Measurements from ENCODE around the gene TRIM46.
"Not testable (repeated sequence)": the region's sequence is repeated elsewhere in the genome, so short reads cannot be mapped to it uniquely, and the experiment has no call there.

The TRIM46 gene

DNA sequence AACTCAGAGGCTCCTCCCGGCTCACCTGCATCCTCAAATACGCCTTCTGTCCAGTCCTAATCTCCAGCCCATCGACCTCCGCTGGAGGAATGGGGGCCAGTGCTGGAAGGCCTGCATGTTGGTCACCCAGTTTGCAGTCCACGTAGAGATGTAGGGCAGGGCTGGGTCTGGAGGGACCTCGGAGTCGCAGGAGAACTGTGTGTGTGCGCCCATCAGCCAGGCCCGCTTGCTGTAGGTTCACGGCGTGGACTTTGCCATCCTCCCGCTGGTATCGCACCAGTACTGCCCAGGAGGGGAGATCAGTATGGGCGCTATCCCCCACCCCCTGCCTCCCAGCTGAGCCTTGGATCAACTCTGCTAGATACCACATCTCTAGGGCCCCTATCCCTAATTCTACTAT lies 31.4 kb downstream of the TRIM46 start:
- no peak for DNase-seq (ENCODE audit: low read depth)

DNA sequence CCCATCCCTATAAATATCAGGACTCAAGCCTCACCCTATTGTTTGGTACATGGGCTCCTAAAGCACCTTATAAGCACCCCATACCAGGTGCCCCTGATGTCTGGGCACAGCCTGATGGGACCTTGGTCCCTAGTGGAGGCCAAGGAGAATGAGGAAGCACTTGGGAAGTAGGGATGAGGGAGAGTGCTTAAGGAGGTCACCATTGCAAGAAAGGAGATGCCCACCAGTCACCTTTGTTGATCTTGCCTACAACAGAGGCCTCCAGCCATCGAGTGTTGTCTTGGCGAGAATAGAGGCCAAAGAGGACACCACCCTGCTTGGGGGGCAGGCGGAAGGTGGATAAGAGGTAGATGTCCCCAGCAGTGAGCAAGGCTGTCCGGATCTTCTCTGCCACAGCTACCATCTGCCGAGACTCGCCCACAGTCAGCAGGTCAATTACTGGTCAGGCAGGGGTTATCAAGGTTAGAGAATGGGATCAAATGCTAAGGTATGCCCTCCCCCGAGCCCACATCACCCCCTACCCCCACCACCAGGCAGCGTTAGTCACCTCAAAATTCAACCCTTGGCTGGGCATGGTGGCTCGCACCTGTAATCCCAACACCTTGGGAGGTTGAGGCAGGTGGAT lies 32.4 kb downstream of the TRIM46 start:
- no peak for DNase-seq (ENCODE audit: low read depth)

GRCh38 chr1:155206891-155207805 lies 33.5 kb downstream of the TRIM46 start:
- no peak for DNase-seq (ENCODE audit: low read depth)

- DNase-seq (ENCODE audit: low read depth), result no peak
Observed at GRCh38 chr1:155207806-155208540, 34.3 kb downstream of the TRIM46 start, which contains the start of gene THBS3. Gene THBS3 (minus strand): TSS chr1:155207897. CDS start chr1:155207876, 21 bp downstream.

DNA sequence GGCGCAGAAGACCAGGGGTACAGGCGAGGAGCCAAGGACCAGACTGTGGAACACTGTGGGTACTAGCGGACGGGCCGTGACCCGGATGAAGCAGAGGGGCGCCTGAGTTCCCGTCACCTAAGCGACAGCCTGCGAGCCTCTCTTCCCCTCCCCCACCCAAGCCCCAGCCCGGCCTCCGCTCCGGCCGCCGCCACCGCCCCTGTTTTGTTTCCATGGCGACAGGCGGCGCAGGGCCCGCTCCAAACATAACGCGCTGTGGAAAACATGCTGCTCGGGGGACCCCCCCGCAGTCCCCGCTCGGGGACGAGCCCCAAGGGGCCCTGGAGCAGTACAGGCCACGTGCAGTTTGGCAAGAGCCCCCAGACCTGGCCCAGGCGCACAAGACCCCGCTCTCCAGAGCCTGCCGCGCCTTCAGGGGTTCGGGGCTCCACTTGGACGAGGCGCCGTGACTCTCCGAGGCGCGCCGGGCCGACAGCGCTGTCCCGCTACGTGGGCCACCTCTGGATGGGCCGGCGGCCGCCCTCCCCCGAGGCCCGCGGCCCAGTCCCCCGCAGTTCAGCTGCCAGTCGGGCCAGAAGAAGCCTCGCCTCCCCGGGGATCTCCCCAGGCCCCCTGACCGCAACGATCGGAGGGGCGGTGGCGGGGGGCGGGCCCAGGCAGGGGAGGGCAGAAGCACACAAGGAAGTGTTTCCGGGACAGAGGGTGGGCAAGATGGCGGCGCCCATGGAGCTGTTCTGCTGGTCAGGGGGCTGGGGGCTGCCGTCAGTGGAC lies 35.1 kb downstream of the TRIM46 start, which contains the start of gene MTX1:
TSS of gene MTX1 (plus strand) at position 155 of the 771 bp plus-strand sequence. CDS start at position 265, 110 bp downstream.
- no peak for DNase-seq (ENCODE audit: low read depth)

- DNase-seq (ENCODE audit: low read depth), result no peak
Observed at GRCh38 chr1:155209312-155209721, 35.7 kb downstream of the TRIM46 start.

- DNase-seq (ENCODE audit: low read depth), result no peak
Observed at GRCh38 chr1:155210314-155211104, 36.9 kb downstream of the TRIM46 start.

DNA sequence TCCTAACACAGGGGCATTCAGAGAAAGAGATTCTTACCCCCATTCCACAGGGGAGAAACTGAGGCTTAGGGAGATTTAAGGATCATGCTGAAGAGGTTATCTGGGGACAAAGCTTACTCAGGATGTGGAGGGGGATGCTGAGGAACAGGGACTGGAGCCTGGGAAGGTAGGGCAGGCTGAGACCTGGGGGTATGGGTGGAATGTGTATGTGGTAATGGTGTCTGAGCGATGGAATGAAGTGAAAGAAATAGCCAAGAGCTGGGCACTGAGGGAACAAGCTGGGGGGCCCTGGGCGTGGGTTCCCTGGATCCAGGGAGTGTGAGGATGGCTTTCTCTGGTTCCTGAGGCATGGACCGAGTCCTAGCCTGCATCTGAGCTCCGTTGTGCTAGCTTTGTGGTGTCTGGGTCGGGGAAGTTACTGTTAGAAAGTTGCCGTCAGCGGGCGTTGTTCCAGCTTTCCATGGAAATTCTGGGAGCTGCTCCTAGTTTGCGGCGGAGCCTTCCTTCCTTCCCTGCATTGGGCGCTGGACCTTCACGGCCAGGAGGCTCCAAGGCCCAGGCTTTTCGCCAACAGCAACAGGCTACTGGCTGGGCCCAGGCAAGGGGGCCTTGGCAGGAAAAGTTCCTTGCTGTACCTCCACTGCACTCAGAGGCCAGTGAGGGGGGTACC lies 37.9 kb downstream of the TRIM46 start:
- not testable (repeated sequence) for DNase-seq (ENCODE audit: low read depth)

DNA sequence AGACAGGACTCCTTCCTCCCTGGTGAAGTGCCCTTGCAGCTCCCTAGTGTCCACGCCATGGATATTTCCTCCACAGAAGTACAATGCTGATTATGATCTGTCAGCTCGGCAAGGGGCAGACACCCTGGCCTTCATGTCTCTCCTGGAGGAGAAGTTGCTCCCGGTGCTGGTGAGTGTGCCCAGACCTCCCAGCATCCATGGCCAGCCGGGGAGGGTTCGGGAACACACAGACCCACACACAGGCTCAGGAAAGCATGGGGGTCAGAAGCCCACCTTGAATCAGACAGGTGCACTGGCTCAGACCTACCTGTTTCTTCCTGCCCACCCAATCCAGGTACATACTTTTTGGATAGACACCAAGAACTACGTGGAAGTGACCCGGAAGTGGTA lies 38.4 kb downstream of the TRIM46 start:
- DNase-seq (ENCODE audit: low read depth), result not testable (repeated sequence)

DNA sequence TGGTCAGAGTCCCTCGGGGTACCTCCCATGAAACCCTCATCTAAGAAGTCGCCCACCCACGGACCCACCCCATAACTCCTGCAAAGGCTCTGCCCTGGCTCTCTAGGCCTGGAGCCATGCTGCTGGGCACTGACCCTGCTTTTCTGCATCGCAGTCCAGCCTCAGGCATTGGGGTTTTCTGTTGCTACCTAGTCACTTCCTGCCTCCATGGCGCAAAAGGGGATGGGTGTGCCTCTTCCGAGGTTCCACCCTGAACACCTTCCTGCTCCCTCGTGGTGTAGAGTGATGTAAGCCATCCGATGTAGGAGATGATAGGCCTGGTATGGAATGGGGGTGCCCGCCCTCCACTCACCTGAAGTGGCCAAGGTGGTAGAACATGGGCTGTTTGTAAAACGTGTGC lies 41.1 kb downstream of the TRIM46 start:
- not testable (repeated sequence) for DNase-seq (ENCODE audit: low read depth)

GRCh38 chr1:155218854-155219591 lies 45.4 kb downstream of the TRIM46 start:
- DNase-seq (ENCODE audit: low read depth), result no peak

DNA sequence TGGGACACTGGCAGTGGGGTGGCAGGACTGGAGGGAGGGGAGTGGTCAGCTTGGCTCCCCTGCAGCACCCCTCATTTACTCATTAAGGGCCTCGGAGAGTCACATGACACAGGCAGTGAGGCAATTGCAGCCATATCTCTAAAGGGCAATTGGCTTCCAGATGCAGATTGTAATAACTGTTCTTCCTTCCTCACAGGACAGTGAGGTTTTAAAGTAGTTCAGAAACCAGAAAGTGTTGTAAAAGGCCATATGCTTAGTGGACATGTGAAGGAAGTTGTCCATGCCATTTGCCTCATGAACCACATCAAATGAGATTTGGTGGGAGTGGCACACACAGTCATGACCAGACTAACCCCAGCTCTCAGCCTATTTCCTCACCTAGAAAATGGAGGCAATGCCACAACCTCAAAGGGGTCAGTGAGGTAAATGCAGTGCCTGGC lies 46.0 kb downstream of the TRIM46 start:
- no peak for DNase-seq (ENCODE audit: low read depth)

DNA sequence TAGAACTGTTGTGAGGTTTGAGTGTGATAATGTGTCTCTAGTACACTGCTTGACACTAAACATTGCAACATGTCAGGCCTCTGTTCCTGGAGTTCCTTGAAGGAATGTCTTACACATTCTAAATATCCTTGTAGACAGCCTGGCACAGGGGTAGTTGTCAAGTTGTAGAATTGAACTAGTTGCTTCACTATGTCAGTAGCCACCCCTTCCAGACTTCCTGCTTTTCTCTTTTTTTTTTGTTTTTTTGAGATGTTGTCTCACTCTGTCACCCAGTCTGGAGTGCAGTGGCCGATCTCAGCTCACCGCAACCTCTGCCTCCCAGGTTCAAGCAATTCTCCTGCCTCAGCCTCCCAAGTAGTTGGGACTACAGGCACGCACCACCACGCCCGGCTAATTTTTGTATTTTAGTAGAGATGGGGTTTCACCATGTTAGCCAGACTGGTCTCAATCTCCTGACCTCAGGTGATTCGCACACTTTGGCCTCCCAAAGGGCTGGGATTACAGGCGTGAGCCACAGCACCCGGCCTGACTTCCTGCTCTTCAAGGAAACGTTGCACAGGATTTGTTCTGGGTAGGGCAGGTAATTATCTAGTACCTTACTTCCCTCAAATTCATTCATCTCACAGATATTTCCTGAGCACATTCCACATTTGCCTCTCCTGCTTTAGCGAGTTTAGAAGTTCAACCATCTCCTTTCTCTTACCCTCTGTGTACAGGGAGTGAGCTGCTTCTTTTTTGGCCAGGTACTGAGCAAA lies 46.7 kb downstream of the TRIM46 start:
- DNase-seq (ENCODE audit: low read depth), result not testable (repeated sequence)

- no peak for DNase-seq (ENCODE audit: low read depth)
Observed at GRCh38 chr1:155223047-155223446, 49.4 kb downstream of the TRIM46 start.

GRCh38 chr1:155225404-155225759 lies 51.7 kb downstream of the TRIM46 start:
- not testable (repeated sequence) for DNase-seq (ENCODE audit: low read depth)

GRCh38 chr1:155226188-155226909 lies 52.7 kb downstream of the TRIM46 start:
- no peak for DNase-seq (ENCODE audit: low read depth)

GRCh38 chr1:155226910-155227260 lies 53.2 kb downstream of the TRIM46 start:
- DNase-seq (ENCODE audit: low read depth), result no peak

All from HS-27A (cell line).